K562 (cell line): ENCODE measurements around the gene IBA57.

ENCODE experiments used
- FOXP1 ChIP-seq: sonication (generic); formaldehyde crosslinking; IDR thresholded peaks from 2 replicates; pipeline ENCODE4 v1.8.0; 2022; ENCODE audit warnings: mild to moderate bottlenecking, missing genetic modification reagents
- SRSF1 ChIP-seq: fragments of 200-400 bp; formaldehyde crosslinking; IDR thresholded peaks from 2 replicates; pipeline ENCODE4 v1.6.1; 2017; ENCODE audit warnings: mild to moderate bottlenecking, low read depth, low read length, moderate library complexity
- TAF1 ChIP-seq: IDR thresholded peaks from 2 replicates; pipeline ENCODE4 v1.6.1; 2011; ENCODE audit warnings: mild to moderate bottlenecking, low read length, moderate library complexity; ENCODE audit not compliant: insufficient read depth, control insufficient read depth, severe bottlenecking; ENCODE audit errors: extremely low read depth

DNA sequence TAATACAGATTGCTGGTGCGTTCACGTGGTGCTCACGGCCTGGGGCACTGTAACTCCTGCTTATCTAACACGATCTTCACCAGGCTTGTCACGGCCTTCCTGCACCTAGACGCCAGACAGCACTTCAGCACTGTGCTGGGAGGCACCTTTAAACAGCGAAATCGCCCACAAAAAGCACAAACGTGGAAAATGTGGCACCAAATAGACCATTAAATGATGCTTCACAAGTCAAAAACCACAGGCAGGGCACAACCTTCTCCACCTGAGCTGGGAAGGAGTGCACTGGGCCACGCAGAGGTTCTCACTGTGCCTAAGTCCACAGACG lies 20.0 kb downstream of the IBA57 start:
- no peak for TF ChIP-seq SRSF1
- no peak for TF ChIP-seq FOXP1 (CRISPR knock-in tag)
- TF ChIP-seq TAF1, result no peak
